Stimulated activated CD4-positive, alpha-beta T cell treated with anti-CD3 and anti-CD28 coated beads, Interleukin-1b, Interleukin-23, amount 100 ng/mL, for 48 hours (primary cell): ENCODE results near the gene MRGPRX2.
A peak's percentile ranks its signal among the peaks of the same experiment; 100 is the strongest.

Experiments
- DNase-seq: peaks from one replicate; pipeline ENCODE4 v3.0.0-alpha.2; 2020

The MRGPRX2 gene

DNA sequence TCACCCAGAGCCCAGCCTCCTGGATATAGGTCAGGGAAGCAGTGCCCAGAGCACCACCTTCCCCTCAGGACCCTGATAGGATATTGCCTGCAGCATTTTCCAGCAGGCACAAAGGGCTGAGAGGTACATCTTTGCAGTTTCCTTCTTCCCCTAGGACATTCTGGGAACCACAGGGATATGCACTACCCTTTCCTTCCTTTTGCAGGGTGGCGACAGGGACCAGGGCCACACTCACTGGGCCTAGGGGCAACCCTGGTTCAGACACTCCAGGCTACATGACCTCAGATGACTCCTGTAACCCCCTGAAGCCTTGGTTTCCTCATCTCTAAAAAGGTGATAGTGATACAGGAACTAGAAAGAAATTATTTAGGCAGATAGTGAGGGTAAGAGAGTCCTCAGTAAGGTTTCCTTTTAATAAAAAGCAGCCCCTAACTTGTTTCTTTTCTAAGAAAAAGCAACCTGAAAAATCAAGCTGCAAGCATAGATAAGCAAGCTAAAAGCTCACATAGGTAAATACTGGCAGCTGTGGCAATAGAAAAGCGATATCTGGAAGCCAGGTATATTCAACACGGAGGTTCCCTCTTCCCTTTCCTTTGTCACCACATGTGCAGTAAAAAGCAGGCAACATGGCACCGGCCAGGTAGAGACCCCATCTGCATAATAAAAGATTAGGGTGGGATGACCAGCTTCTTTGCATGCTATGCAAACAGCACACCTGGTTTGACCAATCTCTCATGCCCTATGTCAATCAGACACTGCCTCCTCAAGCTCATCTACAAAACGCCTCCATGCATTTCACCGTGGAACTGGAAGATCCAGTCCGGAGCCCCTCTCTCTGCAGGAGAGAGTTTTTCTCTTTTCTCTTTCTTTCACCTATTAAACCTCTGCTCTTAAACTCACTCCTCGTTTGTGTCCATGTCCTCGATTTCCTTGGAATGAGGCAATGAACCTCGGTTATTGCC, 13.2 kb upstream of the MRGPRX2 start:
- DNase-seq, result no peak

DNA sequence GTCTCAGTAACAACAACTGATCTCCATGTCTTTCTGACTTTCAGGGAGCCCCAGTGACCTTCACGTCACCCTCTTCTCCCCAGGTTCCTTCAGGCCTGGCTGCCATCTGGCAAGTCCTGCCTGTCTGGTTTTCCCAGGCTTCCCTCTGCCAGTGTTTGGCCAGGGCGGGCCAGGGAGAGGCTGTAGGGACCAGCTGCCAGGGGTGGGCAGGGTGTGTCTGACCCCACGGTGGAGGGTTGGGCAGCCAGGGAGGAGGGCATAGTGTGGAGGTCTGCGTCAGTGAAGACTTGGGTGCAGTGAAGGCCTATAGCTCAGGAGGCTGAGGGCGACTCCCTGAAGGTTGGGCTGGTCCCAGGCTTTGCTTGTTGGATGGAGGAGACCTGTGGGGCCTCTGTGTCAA, 11.9 kb upstream of the MRGPRX2 start:
- DNase-seq, result no peak

DNA sequence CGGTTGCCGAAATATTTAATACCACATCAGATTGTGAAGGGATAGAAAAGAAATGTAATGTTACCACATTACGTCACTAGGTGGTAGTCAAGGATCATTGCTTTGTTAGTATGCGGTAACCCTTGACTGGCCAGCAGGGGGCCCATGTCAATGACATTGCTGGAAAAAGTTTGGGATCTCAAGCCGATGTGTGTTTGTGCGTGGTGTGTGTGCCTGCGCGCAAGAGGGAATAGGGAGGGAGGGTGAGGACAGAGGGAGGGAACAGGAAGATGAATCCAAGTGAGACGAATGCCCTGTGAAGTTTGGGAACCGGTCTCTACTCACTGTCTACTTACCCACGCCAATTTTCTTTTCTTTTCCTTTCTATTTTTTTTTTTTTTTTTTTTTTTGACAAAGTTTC, 10.7 kb upstream of the MRGPRX2 start:
- peak; percentile 54 for DNase-seq

DNA sequence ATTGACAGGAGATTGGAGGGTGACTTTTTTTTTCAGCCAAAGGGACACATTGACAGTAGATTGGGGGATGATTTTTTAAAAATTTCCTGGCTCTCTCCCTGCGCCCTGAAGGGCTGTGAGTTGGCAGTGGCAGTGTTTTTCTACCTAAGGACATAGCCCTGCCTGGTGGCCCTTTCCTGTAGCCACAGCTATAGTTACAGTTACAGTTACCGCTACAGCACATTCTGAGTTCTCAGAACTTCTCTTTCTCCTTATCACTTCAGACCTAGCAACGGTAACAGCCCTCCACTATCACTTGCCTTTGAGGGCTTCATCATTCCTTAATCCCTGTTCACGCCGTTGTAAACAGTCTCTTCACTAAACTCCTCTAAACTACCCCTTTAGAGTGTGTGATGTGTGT, 684 bp downstream of the MRGPRX2 start:
- DNase-seq, result no peak

DNA sequence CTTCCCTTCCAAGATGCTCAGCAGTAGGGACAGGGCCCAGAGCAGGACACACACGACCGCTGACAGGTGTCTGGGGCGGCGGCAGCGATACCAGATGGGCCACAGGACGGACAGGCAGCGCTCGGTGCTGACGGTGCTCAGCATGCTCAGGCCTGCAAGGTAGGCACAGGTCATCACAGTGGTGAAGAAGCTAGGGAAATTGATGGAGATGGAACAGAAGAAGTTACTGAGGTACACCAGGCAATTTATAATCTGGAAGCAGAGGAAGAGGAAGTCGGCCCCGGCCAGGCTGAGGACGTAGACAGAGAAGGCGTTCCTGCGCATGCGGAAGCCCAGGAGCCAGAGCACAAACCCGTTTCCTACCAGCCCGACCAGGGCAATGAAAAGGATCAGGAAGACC, 4.6 kb downstream of the MRGPRX2 start:
- no peak for DNase-seq

DNA sequence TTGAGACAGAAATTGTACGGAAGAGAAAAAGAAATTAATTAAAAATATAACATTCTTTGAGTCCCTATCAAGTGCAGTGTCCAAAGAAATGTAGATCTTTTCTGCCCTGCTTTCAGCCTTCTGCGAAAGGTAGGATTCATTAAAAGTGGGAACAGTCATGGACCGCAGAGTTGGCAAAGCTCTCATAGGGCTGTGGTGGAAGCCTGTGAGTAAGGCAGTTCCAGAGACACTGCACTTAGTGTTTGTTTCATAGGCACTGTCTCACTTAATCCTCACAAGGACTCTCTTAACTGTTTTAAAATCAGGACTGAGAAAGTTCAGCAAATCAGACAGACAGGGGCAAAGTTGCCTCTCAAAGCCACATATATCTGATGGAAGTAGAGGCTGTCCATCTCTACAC, 5.5 kb downstream of the MRGPRX2 start:
- DNase-seq, result no peak

DNA sequence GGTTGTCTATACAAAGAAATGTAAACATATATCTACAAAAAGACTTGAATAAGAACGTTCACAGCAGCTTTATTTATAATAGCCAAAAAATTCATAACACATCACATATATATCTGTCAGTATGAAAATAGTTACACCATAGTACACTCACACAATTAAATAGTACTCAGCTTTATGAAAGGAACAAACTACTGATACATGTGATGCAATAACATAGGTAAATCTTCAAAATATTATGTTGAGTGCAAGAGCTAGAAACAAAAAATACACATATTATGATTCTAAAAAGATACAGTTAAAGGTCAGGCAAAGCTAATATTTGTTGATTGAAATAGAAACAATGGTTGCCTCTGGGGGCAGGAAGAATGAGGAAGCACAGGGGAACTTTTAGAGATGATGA, 6.6 kb downstream of the MRGPRX2 start:
- DNase-seq, result no peak

DNA sequence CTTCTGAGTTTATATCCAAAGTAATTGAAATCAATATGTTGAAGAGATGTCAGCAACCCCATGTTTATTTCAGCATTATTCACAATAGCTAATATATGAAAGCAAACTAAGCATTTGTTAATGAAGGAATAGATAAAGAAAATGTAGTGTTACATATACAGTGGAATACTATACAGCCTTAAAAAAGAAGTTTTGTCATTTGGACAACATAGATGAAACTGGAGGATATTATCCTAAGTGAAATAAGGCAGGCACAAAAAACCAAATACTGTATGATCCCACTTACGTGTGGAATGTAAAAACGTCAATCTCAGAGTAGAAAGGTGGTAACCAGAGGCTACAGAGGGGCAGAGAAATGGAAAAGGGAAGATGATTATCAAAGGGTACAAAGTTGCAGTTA, 10.2 kb downstream of the MRGPRX2 start:
- DNase-seq, result no peak

DNA sequence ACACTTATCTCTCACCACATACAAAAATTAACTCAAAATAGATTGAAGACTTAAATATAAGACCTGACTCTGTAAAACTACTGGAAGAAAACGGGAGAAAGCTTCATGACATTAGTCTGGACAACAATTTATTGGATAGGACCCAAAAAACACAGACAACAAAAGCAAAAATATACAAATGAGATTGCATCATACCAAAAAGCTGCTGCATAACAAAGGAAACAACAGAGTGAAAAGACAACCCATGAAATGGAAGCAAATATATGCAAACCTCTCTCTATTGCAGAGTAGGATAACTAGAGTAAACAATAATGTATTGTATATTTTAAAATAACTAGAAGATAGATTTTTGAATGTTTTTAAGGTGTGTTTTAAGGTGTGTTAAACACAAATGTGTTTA, 11.2 kb downstream of the MRGPRX2 start:
- DNase-seq, result no peak

DNA sequence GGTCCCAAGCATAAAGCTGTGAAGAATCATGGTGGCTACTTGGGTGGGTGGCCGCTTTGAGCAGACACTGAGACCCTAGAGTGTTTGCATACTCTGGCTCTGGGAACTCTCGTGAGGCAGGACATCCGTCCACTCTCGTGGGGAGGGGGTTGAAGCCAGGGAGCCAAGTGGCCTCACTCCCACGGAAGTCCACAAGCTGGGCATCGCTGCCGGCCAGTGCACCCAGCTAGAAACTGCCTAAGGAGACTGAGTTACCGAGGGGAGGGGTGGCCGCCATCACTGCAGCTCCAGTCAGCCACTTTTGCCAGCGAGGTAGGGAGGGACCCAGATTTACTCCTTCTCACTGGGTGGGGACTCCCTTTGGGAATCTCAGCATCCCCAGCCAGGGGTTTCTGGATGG, 20.5 kb downstream of the MRGPRX2 start:
- DNase-seq, result no peak

DNA sequence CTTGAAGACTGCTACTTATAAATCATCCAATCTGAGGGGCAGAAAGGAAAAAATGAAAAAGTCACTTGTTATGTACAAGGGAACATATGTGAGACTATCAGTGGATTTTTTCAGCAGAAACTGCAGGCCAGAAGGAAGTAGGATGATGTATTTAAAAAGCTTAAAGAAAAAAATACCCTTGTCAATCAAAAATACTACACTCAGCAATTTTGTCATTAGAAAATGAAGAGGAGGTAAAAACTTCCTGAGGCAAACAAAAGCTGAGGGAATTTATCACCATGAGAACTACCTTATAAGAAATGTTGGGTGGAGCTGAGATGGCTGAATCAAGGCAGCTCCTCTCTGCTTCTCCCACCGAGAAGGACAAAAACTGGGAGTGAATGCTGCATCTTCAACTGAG, 21.1 kb downstream of the MRGPRX2 start:
- no peak for DNase-seq

DNA sequence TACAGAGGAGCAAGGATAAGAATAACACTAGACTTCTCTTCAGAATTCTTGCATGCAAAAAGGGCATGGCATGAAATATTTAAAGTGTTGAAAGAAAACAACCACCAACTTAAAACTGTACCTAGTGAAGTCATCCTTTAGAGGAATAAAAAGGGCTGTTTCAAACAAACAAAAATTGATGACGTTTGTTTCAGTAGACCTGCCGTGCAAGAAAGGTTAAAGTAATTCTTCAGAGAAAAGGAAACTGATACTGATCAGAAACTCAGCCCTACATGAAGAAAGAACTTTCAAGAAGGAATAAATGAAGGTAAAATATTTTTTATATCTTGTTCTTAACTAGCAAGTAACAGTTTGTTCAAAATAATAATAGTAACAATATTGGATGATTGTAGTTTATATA, 27.5 kb downstream of the MRGPRX2 start:
- no peak for DNase-seq

DNA sequence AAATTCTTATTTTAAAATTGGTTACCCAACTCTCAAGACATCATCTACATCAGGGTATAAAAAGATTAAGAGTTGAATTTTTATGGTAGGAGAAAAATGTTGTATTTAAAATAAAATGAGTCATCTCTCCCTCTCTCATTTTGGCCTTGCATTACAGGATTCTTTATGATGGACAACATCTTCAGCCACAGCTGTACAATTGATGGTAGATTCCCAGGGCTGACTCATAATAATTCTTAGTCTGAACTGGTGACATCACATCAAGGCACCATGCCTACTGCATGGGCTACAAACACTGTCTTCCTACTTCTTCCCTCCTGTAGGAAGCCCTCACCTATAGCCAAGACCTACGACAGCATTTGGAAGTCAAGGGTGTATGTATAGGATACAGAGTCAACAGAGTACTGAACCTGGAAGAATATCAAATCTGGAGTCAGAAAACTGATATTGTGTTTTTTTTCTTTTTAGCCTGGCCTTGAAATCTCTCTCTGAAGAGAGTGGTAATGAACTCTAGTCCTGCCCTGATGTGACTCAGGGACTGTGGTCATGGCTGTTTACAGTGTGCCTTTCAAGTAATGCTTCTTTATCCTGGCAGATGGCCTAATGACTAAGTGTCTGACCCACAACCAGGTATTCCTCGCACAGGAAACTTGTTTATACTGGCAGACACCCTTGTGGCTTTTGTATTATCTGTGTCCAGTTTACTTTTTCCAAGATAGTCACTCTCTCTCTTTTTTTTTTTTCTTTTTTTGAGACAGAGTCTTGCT, 32.5 kb downstream of the MRGPRX2 start:
- no peak for DNase-seq

DNA sequence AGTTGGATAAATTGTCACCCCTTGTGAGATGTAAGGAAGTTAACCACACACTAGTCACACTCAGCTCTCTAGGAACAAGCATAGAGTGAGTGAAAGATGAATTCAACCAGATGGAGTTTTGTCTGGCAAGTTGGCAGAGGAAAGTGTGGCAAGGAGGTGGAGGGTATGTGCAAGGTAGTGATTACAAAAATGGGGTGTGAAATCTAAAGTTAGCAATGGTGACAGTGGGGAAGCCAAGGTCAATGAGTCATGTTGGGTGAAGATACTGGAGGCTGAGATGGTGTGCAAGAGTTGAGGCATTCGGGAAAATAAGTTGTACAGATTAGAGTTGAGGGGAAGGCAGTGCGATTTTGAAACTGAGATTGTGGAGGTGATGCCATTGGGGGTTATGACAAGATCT, 33.7 kb downstream of the MRGPRX2 start:
- DNase-seq, result no peak

DNA sequence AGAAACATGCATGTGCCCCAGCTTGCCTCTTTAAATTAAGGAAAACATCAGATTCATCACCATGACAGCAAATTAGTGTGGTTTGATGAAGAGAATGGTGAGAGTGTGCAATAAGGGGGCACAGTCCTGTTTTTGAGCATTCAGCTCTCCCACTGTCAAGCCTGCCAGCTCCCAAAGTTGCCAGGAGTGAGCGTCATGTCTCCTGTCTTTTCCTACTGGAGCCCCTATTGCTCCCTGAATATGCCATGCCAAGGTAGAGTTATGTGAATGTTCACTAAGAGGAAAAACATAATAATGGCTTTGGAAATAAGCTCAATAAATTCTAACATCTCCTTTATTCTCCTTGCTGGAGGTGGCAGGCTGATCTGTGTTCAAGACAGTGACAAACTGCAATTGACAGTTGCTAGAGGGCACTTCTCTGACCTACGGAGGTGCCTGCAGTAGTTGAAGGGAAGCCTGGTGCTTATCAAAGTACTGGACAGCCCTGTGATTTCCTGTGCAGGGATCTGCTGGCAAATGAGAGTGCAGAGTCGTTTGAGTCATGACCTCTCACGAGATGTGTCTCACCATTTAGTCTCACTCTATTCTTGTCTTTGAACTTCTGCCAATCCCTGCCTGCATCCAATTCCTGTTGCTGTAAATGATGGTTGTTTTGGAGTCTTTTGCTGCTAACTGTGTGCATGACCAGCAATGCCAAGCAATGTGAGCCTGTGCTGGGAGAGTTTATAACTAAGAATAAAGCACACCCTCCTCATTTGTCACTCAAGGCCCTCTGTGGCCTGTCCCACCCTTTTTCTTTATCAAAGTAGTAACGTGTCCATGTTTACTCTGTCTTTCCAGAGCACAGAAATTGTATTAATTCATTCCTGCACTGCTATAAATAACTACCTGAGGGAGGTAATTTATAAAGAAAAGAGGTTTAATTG, 34.8 kb downstream of the MRGPRX2 start:
- DNase-seq, result no peak

DNA sequence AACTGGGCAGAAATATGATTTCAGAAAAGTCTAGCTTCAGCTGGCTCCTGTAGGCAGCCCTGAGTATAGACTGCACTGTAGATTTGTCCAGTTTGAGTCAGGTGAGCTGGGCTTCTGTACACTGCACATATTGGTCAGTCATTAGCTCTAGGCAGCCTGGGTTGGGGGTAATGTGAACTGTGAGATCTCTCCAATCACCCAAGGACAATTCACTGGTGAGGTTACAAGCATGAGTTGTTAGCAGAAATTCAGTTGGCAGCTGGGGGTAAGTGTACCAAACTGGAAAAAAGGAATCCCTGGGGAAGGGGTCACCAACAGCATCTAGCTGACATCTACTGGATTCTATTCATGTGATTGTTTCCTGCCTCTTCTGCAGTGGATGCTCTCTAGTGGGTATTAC, 39.7 kb downstream of the MRGPRX2 start:
- DNase-seq, result no peak

DNA sequence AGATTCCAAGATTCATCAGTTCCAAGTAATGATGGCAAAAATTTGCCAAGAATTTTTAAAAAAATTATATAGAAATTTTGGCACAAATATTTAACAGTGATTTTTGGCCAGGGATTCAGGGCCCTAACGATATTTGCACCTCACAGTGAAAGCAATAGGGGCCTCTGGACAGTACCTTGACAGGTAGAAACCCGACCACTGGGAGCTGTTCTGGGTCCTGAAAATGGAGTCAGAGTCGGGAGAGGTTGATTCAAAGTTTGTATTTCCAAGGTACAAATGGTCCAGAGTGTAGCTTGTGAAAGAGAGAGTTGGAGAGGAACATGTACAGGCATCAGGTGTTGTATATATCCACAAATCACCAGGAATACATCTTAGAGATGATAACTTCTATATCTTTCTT, 41.6 kb downstream of the MRGPRX2 start:
- DNase-seq, result no peak

DNA sequence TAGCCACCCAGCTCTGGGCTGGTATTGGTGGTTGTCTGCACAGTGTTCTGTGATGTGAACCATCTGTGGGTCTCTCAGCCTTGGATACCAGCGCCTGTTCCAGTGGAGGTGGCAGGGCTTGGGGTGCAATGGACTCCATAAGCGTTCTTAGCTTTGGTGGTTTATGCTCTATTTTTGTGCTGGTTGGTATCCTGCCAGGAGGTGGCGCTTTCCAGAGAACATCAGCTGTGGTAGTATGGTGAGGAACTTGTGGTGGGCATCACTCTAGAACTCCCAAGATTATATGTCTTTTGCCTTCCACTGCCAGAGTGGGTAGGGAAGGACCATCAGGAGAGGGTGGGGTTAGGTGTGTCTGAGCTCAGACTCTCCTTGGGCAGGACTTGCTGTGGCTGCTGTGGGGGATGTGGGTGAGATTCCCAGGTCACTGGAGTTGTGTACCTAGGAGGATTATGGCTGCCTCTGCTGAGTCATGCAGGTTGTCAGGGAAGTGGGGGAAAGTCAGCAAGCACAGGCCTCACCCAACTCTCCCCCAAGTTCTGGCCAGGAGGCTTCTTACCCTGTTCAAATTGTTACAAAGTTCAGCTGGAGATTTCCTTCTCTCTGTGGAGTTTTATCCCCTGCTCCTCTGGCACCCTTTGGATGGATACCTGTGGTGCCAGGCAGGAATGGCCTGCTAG, 47.2 kb downstream of the MRGPRX2 start:
- DNase-seq, result no peak

DNA sequence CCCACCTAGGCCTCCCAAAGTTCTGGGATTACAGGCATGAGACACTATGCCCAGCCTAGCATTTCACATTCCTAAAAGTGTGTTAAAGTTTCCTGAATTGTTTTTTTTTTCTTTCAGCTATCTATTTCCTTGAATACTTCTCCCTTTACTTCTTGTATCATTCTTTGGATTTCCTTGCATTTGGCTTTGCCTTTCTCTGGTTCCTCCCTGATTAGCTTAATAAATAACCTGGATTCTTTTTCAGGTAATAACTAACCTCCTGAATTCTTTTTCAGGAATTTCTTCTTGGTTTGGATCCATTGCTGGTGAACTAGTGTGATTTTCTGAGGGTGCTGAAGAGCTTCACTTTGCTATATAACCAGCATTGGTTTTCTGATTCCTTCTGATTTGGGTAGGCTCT, 47.9 kb downstream of the MRGPRX2 start:
- DNase-seq, result no peak
